GM12878 (cell line): Measurements from ENCODE around the gene CREB3L1. TPM values are rescaled to one million over a fixed set of nuclear protein-coding genes. Genes with fewer than 3 reads are reported as not detected.
A peak's percentile ranks its signal among the peaks of the same experiment; 100 is the strongest.

Experiments used
- CBFB ChIP-seq: IDR thresholded peaks from 2 replicates; pipeline ENCODE4 v1.6.1; 2016; ENCODE audit warnings: antibody characterized with exemption, low read depth
- CHD4 ChIP-seq: fragments of 200-600 bp; sonication (generic); IDR thresholded peaks from 2 replicates; pipeline ENCODE4 v1.6.1; 2016; ENCODE audit warnings: mild to moderate bottlenecking
- E2F4 ChIP-seq: IDR thresholded peaks from 2 replicates; pipeline ENCODE4 v1.6.1; 2012; ENCODE audit warnings: low read depth, low read length, improper control_type of control experiment
- EZH2 ChIP-seq: IDR thresholded peaks from 2 replicates; pipeline ENCODE4 v1.6.1; 2012; ENCODE audit warnings: low read depth, mild to moderate bottlenecking, control low read depth, inconsistent platforms, low read length, borderline replicate concordance; ENCODE audit not compliant: control insufficient read depth
- HDAC2 ChIP-seq: fragments of 200-600 bp; sonication (generic); IDR thresholded peaks from 2 replicates; pipeline ENCODE4 v1.6.1; 2017
- IRF4 ChIP-seq: IDR thresholded peaks from 2 replicates; pipeline ENCODE4 v1.6.1; 2011; ENCODE audit warnings: low read depth, low read length
- POLR2A ChIP-seq: IDR thresholded peaks from 2 replicates; pipeline ENCODE4 v1.6.1; 2011; ENCODE audit warnings: low read depth, mild to moderate bottlenecking, low read length
- RAD21 ChIP-seq: IDR thresholded peaks from 2 replicates; pipeline ENCODE4 v1.6.1; 2011; ENCODE audit warnings: mild to moderate bottlenecking, low read depth, low read length, moderate library complexity; ENCODE audit not compliant: insufficient read depth
- RAD51 ChIP-seq: fragments of 450-650 bp; IDR thresholded peaks from 2 replicates; pipeline ENCODE4 v1.6.1; 2016; ENCODE audit warnings: moderate library complexity, mild to moderate bottlenecking, inconsistent platforms
- RELA ChIP-seq: fragments of 450-650 bp; IDR thresholded peaks from 2 replicates; pipeline ENCODE4 v1.8.0; 2014; ENCODE audit warnings: borderline replicate concordance; ENCODE audit not compliant: partially characterized antibody
- SMAD5 ChIP-seq: IDR thresholded peaks from 2 replicates; pipeline ENCODE4 v1.6.1; 2016; ENCODE audit warnings: antibody characterized with exemption, low read depth
- SP1 ChIP-seq: IDR thresholded peaks from one replicate; pipeline ENCODE4 v1.6.1; 2011; ENCODE audit warnings: low read depth, low read length
- polyA plus RNA-seq, 11 experiments: library from polyadenylated mRNA; depleted of rRNA in 4 of 11; unstranded in 6 of 11; stranded (reverse) in 5 of 11; fragments of >200 nt; fragmentation: Nextera tagmentation in 4 of 11; fragmentation: Illumina TruSeq in 1 of 11; extraction: Ambion mirVana in 4 of 11; extraction: Trizol in 1 of 11; gene quantifications; 1 replicate in 1 of 11; 2 replicates in 10 of 11; pipeline versions ENCODE4 v1.2.1 to v1.2.3, GENCODE V29; 2011 to 2016; ENCODE audit warnings: inconsistent platforms in 2 of 11, missing spikeins in 2 of 11, low read depth in 1 of 11
- total RNA-seq, 4 experiments: library from RNA; depleted of rRNA in 3 of 4; stranded (reverse); fragments of >200 nt in 3 of 4; fragmentation: Illumina TruSeq in 1 of 4; extraction: Trizol in 1 of 4; gene quantifications; 2 replicates each; pipeline versions ENCODE4 v1.2.1 to v1.2.3, GENCODE V29; 2013 to 2021
- TF ChIP-seq, protein P1 (sequence below): IDR thresholded peaks from 2 replicates; pipeline ENCODE4 v1.6.1; 2012; ENCODE audit warnings: improper control_type of control experiment, low read depth, low read length; ENCODE audit not compliant: insufficient replicate concordance
- TF ChIP-seq, protein P2 (sequence below): IDR thresholded peaks from 2 replicates; pipeline ENCODE4 v1.6.1; 2011; ENCODE audit warnings: low read depth, low read length, improper control_type of control experiment, borderline replicate concordance
- TF ChIP-seq, protein P3 (sequence below): IDR thresholded peaks from 2 replicates; pipeline ENCODE4 v1.6.1; 2011; ENCODE audit warnings: borderline replicate concordance, low read depth, mild to moderate bottlenecking, moderate library complexity, mixed read lengths, low read length; ENCODE audit not compliant: insufficient read depth; ENCODE audit errors: extremely low read length
- TF ChIP-seq, protein P4 (sequence below): fragments of 450-650 bp; IDR thresholded peaks from 2 replicates; pipeline ENCODE4 v1.6.1; 2017; ENCODE audit warnings: low read depth, mild to moderate bottlenecking, moderate library complexity

Gene CREB3L1
- total and polyA plus RNA-seq, 10 of the 15 experiments (the other 5 are each of a cell fraction or from before 2014, with no cell fraction given): 0.03 to 1.4 (median 0.22) TPM

GRCh38 chr11:46352063-46352841 is 74.8 kb downstream of the CREB3L1 start (continued):
- TF ChIP-seq SP1 (peak; percentile 13), SMAD5 (no peak), POLR2A (no peak), HDAC2 (no peak), RELA (no peak), CBFB (no peak), RAD21 (peak; percentile 50), E2F4 (no peak), EZH2 (no peak), RAD51 (no peak), IRF4 (no peak), CHD4 (no peak)
- TF ChIP-seq, protein P1, sequence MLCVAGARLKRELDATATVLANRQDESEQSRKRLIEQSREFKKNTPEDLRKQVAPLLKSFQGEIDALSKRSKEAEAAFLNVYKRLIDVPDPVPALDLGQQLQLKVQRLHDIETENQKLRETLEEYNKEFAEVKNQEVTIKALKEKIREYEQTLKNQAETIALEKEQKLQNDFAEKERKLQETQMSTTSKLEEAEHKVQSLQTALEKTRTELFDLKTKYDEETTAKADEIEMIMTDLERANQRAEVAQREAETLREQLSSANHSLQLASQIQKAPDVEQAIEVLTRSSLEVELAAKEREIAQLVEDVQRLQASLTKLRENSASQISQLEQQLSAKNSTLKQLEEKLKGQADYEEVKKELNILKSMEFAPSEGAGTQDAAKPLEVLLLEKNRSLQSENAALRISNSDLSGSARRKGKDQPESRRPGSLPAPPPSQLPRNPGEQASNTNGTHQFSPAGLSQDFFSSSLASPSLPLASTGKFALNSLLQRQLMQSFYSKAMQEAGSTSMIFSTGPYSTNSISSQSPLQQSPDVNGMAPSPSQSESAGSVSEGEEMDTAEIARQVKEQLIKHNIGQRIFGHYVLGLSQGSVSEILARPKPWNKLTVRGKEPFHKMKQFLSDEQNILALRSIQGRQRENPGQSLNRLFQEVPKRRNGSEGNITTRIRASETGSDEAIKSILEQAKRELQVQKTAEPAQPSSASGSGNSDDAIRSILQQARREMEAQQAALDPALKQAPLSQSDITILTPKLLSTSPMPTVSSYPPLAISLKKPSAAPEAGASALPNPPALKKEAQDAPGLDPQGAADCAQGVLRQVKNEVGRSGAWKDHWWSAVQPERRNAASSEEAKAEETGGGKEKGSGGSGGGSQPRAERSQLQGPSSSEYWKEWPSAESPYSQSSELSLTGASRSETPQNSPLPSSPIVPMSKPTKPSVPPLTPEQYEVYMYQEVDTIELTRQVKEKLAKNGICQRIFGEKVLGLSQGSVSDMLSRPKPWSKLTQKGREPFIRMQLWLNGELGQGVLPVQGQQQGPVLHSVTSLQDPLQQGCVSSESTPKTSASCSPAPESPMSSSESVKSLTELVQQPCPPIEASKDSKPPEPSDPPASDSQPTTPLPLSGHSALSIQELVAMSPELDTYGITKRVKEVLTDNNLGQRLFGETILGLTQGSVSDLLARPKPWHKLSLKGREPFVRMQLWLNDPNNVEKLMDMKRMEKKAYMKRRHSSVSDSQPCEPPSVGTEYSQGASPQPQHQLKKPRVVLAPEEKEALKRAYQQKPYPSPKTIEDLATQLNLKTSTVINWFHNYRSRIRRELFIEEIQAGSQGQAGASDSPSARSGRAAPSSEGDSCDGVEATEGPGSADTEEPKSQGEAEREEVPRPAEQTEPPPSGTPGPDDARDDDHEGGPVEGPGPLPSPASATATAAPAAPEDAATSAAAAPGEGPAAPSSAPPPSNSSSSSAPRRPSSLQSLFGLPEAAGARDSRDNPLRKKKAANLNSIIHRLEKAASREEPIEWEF: no peak
- TF ChIP-seq, protein P2, sequence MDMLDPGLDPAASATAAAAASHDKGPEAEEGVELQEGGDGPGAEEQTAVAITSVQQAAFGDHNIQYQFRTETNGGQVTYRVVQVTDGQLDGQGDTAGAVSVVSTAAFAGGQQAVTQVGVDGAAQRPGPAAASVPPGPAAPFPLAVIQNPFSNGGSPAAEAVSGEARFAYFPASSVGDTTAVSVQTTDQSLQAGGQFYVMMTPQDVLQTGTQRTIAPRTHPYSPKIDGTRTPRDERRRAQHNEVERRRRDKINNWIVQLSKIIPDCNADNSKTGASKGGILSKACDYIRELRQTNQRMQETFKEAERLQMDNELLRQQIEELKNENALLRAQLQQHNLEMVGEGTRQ: no peak
- TF ChIP-seq, protein P3, sequence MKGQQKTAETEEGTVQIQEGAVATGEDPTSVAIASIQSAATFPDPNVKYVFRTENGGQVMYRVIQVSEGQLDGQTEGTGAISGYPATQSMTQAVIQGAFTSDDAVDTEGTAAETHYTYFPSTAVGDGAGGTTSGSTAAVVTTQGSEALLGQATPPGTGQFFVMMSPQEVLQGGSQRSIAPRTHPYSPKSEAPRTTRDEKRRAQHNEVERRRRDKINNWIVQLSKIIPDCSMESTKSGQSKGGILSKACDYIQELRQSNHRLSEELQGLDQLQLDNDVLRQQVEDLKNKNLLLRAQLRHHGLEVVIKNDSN: no peak
- TF ChIP-seq, protein P4, sequence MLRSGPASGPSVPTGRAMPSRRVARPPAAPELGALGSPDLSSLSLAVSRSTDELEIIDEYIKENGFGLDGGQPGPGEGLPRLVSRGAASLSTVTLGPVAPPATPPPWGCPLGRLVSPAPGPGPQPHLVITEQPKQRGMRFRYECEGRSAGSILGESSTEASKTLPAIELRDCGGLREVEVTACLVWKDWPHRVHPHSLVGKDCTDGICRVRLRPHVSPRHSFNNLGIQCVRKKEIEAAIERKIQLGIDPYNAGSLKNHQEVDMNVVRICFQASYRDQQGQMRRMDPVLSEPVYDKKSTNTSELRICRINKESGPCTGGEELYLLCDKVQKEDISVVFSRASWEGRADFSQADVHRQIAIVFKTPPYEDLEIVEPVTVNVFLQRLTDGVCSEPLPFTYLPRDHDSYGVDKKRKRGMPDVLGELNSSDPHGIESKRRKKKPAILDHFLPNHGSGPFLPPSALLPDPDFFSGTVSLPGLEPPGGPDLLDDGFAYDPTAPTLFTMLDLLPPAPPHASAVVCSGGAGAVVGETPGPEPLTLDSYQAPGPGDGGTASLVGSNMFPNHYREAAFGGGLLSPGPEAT: no peak
